Measurements from ENCODE around the gene NTM.
"Not testable (repeated sequence)": the region's sequence is repeated elsewhere in the genome, so short reads cannot be mapped to it uniquely, and the experiment has no call there.

Gene NTM

DNA sequence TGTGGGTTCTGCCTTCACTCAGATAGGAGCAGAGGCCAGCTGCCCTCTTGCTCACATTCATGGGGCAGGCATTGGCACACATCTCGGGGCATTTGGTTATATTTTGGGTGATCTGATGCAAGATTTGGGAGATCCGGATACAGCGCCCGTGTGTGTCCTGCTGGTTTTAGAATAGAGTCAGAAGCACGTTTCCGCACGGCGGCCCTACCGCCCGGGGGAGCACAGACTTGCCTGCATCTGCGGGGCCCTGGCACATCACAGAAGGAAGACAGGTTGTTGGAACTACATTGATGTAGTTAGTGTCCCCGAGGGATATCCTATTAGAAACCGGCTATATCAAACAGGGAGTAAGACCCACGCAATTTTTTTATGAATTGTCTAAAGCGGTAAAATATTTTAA, 982.8 kb downstream of the NTM start:
- no peak for DNase-seq

GRCh38 chr11:132357811-132358572, 987.6 kb downstream of the NTM start:
- no peak for DNase-seq

DNA sequence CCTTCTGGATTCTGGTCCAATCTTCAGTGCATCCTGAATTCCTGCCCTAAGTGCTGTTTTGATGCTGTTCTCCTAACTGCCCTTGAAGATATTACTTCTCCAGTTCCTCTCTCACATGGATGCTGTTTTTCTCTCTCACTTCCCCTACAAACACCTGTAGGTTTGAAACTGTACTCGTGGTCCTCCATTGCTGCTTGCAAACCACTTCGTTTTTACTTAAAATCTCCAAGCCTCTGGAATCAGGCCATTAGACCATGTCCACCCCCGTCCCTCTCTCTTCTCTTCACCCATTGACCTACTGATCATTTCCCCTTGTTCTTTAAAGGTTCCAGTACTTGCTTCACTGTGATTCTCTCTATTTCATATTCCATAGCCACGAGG, 988.1 kb downstream of the NTM start:
- DNase-seq = no peak

DNA sequence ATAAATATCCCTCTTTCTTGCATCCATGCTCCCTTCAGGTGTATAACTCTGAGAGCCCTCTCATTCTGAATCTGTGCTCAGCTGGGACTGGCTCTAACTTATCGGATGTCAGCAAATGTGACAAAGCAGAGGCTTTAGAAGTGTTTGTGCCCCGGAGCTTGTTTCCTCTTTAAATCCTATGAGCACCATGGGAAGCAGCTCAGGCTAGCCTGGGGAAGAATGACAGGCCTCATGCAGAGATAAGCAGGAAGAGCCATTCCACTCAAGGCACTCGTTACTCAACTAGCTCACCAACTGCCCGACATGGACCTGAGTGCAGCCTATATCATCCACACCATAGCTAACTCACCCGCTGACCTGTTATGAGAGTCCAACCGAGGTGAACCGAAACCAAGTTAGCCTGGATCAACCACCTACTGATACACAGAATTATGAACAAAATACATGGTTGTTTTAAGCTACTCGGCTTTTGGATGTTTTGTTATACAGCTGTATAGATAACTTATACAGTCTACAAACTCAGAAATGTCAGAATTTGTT, 990.7 kb downstream of the NTM start:
- no peak for DNase-seq

- DNase-seq = no peak
These were observed 995.2 kb downstream of the NTM start for GRCh38 chr11:132365650-132366049.

DNA sequence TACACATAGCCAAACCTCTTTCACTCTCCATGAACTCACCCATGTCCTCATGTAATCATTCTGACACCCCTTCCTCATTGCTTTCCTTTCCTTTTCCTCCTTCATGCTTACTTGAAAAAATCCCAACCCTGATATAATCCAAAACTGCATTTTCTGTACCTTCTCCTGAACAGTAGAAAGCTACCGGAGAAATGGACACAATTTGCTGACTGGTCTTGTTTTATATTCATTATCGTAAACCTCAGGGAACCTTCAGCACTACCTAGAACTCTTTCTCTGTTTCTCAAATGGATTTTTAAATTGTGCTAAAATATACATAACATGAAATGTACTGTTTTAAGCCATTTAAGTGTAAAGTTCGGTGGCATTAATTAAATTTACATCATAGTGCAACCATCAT, 996.9 kb downstream of the NTM start:
- DNase-seq = no peak

DNA sequence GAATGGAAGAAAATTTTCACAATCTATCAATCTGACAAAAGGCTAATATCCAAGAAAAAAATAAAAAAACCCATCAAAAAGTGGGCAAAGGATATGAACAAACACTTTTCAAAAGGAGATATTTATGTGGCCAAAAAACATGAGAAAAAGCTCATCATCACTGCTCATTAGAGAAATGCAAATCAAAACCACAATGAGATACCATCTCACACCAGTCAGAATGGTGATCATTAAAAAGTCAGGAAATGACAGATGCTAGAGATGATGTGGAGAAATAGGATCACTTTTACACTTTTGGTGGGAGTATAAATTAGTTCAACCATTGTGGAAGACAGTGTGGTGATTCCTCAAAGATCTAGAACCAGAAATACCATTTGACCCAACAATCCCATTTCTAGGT, 999.7 kb downstream of the NTM start:
- DNase-seq = not testable (repeated sequence)

GRCh38 chr11:132373405-132374143, 1003.2 kb downstream of the NTM start:
- no peak for DNase-seq

DNA sequence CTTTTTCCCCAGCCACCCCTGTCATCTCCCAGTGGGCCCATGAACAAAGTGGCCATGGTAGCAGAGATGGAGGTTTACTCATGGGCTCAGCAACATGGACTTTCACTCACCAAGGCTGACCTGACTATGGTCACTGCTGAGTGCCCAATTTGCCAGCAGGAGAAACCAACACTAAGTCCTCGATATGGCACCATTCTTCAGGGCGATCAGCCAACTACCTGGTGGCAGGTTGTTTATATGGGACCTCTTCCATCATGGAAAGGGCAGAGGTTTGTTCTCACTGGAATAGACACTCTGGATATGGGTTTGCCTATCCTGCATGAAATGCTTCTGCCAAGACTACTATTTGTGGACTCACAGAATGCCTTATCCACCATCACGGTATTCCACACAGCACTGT, 1009.1 kb downstream of the NTM start:
- no peak for DNase-seq
